GM12873 (cell line): ENCODE results near the gene LMO3.

ENCODE experiments used
- TF ChIP-seq, protein P1 (sequence below): IDR thresholded peaks from 2 replicates; pipeline ENCODE4 v1.5.1; 2012; ENCODE audit warnings: low read depth, mild to moderate bottlenecking, moderate library complexity, low read length, control low read depth; ENCODE audit not compliant: insufficient read depth; ENCODE audit errors: missing control alignments

Gene LMO3

DNA sequence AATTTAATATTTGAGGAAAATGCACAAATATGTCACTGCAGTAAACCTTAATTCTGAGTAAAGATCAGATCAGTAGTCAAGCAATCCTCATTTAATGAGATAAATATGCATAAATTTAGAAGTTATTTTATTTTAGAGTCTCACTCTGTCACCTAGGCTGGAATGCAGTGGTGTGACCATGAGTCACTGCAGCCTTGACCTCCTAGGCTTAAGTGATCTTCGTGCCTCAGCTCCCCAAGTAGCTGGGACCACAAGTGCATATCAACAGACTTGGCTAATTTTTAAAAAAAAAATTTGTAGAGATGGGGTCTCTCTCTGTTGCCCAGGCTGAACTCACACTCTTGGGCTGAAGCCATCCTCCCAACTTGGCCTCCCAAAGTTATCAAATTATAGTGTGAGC, 41.3 kb downstream of the LMO3 start:
- TF ChIP-seq, protein P1, sequence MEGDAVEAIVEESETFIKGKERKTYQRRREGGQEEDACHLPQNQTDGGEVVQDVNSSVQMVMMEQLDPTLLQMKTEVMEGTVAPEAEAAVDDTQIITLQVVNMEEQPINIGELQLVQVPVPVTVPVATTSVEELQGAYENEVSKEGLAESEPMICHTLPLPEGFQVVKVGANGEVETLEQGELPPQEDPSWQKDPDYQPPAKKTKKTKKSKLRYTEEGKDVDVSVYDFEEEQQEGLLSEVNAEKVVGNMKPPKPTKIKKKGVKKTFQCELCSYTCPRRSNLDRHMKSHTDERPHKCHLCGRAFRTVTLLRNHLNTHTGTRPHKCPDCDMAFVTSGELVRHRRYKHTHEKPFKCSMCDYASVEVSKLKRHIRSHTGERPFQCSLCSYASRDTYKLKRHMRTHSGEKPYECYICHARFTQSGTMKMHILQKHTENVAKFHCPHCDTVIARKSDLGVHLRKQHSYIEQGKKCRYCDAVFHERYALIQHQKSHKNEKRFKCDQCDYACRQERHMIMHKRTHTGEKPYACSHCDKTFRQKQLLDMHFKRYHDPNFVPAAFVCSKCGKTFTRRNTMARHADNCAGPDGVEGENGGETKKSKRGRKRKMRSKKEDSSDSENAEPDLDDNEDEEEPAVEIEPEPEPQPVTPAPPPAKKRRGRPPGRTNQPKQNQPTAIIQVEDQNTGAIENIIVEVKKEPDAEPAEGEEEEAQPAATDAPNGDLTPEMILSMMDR: no peak

- TF ChIP-seq, protein P1: no peak
These were observed 42.5 kb downstream of the LMO3 start for GRCh38 chr12:16563504-16563903.

GRCh38 chr12:16562921-16563320, 43.0 kb downstream of the LMO3 start:
- TF ChIP-seq, protein P1: no peak

DNA sequence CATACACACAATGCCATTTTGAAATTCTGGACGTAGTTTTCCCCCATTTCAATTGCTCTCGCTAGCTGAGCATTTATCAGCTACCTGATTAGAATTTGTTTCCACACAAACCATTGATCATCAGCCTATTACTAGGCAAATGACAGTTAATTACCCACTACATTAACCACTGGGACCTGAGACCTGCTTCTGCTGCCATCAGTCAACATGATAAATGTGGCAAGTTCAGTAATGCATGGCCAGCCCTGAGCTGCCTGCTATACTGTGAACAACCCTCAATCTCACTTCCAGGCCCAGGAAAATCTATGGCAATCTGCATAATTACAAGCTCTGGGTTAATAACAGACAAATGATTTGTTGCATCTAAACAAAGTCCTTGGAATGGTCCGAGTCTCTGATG, 43.5 kb downstream of the LMO3 start:
- TF ChIP-seq, protein P1: no peak

GRCh38 chr12:16560273-16560672, 45.7 kb downstream of the LMO3 start:
- TF ChIP-seq, protein P1: no peak

DNA sequence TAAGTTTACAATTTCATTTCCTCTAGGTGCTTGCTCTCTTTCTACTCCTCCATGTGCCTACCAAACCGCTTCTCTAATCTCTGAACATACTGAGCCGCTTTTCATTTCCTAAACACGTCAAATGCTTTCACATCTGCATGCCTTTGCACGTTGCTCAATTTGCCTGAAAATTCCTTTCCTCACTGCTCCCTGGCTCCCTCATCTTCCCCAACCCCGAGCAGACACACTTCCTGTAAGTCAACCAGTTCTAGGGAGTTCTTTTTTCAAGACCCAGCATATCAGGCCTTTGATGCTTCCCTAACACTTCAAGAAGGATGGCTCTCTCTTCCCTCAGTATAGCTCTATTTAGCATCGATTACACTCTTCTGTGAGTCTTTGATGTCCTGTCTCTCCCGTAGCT, 50.3 kb downstream of the LMO3 start:
- TF ChIP-seq, protein P1: no peak

DNA sequence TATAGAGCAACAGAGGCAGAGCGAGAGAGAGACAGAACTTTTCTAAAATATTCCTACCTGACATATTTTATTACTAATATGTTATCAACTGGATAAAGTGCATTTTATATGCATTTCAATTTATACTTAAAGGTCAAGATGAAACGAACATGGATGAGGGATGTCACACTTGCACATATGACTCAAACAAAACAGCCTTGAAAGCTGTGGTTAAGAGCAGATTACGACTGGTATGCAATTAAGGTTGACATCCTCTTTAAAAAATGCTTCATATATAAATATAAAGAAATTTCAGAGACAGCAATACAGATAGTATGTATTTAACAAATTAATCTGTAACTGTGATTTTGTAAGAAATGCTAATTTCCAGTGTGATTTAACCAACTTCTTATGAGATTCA, 52.5 kb downstream of the LMO3 start:
- TF ChIP-seq, protein P1: no peak
